NCI-H128 (cell line): ENCODE results near the gene SLC26A2.
A peak's percentile ranks its signal among the peaks of the same experiment; 100 is the strongest.
"Not testable (repeated sequence)": the region's sequence is repeated elsewhere in the genome, so short reads cannot be mapped to it uniquely, and the experiment has no call there.

ENCODE experiments used
- DNase-seq: peaks from one replicate; lab custom pipeline; 2025; ENCODE audit not compliant: unreplicated experiment; lab: John Stamatoyannopoulos, UW

Gene SLC26A2

DNA sequence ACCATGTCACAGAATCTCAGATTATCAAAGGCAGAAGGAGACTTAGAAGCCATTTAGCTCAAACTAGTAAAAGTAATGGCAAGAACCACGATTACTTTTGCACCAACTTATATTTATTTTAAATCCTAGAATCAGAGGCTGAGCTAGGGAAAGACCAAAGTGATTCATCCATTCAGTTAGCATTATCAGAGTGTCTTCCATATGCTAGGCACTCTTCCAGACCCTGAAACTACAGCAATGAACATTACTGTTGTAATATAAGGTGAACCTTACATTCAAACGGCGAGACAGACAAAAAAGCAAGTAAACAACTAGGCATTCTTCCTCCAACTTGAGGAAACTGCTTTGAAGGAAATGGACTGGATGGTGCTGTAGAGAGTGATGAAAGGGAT, 23.9 kb upstream of the SLC26A2 start:
- DNase-seq = no peak

DNA sequence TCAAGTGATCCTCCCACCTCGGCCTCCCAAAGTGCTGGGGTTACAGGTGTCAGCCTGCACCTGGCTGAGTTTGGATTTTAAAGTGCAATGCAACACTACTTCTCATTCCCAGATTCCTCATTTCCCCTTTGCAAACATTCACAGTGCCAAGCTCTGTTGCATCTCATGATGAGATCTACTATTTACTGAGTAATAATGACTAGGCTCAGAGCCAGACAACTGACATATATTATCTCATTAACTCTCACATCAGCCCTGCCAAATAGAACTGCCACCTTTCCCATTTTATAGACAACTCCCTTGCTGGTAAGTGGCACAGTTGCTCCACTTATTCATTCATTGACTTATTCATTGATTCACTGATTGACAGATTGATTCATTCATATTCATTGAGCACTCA, 22.9 kb upstream of the SLC26A2 start:
- peak; percentile 26 for DNase-seq

DNA sequence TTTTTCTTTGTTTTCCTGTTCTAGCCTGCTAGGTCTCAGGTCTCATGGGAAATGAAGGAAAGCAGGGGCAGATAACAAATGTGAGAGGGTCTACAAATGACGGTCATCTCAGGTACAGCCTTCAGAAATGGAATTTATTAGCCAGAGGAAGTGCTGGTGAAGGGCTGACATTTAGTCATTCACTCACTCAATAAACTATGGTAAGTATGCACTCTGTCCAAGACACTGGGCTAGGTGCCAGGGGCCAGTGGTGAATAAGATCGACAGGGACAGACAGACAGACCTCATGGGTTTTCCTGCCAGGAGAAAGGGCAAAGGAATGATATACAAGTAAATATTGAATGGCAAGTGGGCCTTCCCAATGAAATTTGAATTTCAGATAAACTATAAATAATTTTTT, 22.3 kb upstream of the SLC26A2 start:
- no peak for DNase-seq

DNA sequence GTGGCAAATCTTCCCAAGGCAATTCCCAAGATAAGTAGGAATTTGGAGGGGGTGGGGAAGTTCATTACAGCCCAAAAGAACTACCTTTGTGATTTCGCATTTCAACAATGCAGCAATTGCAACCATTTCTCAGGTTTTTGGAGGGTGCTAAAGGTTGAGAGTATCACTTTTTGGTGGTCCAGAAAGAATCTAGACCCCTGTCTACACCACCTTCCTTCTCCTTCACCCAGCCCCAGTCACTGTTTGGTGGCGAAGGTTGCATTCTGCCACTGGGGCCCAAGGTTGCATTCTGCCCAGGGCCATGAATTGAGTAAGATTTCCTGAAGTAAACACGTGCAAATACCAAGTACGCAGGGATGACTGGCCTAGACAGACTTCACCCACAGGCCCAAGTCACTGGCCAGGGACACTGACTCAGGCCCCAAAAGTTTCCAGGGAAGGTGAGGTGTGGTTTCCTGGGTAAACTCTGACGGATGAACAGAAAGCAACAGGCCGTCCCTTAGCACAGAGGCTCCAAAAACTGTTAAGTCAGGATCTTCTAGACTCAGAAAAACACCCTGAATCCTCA, 21.7 kb upstream of the SLC26A2 start:
- no peak for DNase-seq

DNA sequence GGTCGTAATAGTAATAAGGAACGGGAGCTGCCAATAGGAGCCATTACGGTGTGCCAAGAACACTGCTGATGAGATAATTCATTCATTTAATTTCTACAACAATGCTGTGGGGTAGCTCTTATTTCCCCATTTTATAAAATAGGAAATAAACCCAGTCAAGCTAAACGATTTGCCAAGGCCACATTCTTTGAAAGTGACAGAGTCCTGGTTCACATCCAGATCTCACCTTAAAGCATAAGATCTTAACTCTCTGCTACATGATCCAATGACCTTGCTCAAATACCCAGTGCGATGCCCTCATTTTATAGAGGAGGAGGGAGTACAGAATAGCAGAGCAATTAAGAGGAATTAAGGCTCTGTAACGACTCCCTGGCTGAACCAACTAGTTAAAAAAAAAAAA, 21.0 kb upstream of the SLC26A2 start:
- DNase-seq = no peak

DNA sequence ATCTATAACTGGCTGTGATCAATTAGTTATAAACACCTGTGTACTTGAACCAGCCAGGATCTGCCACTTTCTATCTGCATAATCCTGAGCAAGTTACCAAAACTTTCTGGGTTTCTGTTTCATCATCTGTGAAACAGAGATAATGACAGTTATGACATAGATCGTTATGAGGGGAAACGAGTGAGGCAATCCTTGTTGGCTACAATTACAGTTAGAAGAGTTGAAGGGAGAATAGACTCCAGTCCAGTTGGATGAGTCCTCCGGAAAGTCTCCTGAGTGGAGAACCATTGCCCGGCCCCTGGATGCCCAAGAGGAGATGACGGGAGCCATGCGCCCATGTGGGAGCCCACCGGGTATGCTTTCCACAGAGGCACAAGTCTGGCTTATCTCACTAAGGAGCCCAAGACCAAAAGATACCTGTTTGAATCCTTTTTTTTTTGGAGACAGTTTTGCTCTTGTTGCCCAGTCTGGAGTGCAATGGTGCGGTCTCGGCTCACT, 20.4 kb upstream of the SLC26A2 start:
- DNase-seq = no peak

DNA sequence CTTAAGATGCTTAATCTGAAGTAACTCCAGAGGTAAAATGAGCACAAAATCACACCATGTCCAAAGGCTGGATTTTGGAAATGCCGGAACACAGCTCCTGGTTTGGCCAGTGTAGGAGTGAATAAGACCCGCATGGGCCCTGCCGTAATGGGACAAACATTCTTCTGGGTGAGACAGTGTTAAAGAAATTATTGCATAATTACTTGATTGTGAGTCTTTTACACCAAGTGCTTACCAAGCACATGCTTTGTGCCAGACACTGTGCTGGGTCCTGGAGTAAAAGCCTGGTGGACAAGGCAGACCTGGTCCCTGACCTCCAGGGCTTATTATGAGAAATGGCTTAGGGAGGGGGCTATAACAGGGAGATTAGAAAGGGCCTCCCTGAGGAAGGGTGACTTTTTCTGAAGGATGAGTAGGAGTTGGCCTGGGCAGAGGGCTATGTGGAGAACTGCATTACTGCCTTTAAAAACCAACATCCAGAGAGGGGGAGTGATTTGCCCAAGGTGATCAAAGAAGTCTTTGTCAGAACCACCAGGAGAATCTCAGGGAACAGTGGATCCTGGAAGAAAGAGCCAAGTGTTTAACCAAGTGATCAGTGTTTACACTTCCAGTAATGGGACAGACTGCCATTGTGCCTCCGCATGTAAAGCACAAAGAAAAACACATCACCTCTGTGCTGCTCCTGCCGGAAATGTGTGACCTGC, 19.5 kb upstream of the SLC26A2 start:
- no peak for DNase-seq

DNA sequence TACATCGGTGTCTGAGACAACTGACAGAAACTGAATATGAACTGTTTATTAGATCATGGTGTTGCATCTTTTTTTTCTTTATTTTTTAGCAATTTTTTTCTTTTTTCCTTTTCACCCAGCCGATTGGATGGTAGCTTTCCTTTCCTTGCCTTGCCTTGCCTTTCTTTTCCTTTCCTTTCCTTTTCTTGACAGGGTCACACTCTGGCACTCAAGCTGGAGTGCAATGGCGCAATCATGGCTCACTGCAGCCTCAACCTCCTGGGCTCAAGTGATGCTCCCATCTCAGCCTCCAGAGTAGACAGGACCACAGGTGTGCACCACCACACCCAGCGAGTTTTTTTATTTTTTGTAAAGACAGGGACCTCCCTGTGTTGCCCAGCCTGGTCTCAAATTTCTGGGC, 18.8 kb upstream of the SLC26A2 start:
- no peak for DNase-seq

DNA sequence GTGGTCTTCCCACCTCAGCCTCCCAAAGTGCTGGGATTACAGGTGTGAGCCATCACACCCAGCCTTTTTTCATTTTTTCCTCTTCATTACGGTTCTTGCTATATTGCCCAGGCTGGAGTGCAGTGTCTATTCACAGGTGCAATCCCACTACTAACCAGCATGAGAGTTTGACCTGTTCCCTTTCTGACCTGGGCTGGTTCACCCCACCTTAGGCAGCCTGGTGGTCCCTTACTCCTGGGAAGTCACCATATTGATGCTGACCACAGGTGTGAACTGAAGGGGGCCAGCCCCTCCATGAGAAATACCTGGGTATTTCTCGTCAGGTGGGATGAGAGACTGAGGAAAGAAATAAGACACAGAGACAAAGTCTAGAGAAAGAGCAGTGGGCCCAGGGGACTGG, 18.4 kb upstream of the SLC26A2 start:
- no peak for DNase-seq

DNA sequence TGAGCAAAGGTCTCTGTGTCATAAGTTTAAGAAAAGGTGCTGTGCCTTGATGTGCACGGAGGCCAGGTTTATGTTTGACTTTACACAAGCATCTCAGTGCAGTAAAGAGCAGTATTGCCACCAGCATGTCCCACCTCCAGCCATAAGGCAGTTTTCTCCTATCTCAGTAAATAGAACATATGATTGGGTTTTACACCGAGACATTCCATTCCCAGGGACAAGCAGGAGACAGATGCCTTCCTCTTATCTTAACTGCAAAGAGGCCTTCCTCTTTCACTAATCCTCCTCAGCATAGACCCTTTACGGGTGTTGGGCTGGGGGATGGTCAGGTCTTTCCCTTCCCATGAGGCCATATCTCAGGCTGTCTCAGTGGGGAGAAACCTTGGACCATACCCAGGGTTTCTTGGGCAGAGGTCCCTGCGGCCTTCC, 17.8 kb upstream of the SLC26A2 start:
- not testable (repeated sequence) for DNase-seq

DNA sequence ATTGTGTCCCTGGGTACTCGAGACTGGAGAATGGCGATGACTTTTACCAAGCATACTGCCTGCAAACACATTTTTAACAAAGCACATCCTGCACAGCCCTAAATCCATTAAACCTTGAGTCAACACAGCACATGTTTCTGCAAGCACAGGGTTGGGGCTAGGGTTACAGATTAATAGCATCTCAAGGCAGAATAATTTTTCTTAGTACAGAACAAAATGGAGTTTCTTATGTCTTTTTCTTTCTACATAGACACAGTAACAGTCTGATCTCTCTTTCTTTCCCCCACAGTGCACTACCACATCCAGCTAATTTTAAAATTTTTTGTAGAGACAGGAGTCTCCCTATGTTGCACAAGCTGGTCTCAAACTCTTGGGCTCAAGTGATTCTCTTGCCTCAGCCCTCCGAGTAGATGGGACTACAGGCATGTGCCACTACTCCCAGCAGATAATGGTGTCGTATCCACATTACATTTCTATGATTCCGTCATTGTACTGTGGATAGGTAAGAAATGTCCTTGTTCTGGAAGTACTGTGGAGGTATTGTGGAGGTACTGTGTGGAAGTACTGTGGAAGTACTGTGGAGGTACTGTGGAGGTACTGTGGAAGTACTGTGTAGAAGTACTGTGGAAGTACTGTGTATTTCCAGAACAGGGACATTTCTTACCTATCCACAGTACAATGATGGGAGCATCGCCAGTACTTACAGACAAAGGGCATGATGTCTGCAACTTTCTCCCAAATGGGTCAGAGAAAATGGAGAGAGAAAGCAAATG, 17.2 kb upstream of the SLC26A2 start:
- not testable (repeated sequence) for DNase-seq

DNA sequence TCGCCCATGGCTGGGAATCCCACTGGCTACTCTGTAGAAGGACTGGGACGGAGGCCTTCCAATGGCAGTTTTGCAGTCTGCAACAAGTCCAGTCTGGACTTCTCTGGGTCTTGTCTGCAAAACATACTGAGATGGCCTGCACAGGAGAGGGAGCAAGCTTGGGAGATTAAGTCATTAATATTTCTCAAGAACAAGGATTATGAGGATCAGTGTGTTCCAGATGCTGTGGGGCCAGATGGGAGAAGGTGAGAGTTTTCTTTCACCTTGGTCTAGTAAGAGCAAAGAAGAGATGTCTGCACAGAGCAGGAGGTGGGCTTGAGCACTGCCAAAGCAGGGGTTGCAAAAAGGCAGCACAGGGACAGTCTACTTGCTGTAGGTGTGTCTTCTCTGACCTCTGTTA, 15.9 kb upstream of the SLC26A2 start, which contains the start of gene PDE6A:
Gene PDE6A (minus strand): TSS at position 128 of the 400 bp plus-strand sequence. CDS start 120 bp downstream, at position 8.
- DNase-seq = no peak

DNA sequence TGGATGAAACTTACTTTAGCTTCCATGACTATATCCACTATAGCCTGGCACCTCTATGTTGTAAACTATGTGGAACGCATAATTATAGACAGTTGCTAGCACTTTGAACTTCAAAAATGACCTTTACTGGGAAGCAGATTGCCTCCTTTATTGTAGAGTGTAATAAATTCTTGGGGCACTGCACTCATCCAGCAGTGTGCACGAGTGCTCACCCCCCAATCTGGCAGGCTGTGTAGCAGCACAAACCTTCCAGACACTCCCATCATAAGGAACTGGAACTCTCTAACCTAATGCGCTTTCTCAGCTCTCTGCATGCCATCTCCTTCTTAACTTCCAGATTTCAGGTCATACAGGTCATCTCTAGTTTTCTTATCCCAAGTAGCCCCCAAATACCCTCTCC, 14.4 kb upstream of the SLC26A2 start:
- no peak for DNase-seq

DNA sequence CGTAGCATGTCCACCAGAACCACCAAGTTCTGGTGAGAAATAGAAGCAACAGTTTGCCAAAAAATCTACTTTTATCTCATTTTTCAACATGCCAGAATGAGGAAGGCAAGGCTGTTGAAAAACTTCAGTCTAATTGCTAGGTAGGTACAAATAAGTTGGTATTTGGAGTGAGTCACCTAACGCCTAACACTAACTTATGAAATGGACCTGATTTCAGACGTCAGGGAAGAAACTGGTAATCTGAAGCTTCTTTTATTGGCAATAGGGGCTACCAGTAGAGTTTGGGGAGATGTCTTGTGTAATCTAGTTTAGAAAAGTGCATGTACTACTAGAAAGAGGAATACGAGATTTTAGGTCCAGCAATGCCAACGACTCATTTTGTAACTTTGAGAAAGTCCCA, 11.6 kb upstream of the SLC26A2 start:
- no peak for DNase-seq

DNA sequence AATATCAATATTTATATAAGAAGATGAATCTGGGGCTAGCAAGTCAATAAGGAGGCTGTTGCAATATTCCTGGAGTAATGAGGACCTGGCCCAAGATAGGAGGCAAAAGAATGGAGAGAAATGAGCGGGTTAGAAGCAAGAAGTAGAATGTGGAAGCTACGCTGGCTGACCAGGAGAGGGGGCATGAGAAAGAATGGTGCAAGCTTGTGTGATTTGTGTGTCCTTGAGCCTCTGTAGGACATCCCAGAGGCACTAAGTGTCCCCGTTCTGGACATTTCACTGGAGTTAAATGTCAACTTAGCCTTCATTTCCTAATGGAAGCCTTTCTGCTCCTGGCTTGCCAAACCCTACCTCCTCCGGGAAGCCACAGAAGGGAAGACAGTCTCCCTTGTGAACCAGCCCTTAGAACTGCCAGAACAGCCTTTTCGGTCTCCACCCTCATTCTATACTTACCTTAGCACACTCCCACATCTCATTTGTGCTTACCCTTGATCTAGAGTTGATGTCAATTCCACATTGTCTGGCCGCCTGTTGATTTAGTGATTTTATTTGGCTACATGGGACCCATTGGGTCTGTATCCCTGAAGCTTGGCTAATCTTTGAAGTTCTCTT, 9.3 kb upstream of the SLC26A2 start:
- no peak for DNase-seq

DNA sequence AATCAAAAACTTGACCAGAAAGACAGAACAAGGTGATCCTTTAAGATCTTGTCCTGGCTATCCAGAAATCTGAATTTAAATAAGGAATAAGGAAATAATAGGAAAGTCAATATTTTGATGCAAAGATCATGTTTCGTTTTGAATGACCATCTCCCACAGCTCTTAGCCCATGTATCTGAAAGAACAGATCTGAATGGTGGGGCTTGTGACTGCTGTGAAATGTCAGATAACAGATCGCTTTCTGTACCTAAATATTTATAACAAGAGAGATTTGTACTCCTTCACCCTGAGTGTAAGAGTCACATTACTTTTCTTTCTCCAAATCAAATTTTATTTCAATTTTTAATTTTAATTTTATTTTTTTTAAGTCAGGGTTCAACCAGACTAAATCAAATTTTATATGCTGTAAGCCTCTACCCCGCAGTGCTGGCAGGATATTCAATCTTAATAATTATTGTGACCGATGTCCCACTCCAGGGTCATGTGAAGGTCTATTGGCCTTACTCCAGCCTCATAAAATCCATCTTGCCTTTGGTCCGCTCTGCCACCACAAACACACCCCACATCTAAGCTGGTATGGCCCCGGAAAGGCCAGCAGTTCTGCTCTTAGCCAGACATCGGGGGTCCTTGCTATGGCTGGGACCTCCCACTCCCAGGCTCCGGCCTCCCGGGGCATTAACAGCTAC, 7.0 kb upstream of the SLC26A2 start:
- DNase-seq = no peak

DNA sequence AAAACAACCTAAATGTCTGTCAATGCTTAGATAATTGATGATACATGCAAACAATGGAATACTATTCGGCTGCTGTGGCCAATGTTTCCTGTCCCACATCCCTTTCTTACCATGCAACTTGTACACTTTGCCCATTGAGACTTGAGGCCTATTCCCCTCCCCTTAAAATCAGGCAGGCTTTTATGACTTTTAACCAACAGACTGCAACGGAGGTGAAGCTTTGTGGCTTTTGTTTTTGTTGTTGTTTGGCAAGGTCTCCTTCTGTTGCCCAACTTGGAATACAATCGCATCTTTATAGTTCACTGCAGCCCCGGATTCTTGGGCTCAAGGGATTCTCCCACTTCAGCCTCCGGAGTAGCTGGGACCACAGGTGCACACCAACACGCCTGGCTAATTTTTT, 5.8 kb upstream of the SLC26A2 start:
- DNase-seq = no peak

DNA sequence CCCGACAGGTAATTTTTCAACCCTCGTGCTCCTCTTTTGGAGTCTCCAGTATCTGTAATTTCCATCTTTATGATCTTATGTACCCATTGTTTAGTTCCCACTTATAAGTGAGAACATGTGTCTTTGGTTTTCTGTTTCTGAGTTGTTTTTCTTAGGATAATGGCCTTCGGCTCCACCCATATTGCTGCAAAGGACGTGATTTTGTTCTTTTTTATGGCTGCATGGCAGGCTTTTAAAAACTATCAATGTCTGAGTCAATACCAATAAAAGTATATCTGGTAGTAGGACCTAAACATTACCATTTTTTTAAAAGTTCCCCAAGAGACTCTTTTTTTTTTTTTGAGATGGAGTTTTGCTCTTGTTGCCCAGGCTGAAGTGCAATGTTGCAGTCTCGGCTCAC, 3.9 kb upstream of the SLC26A2 start:
- no peak for DNase-seq

DNA sequence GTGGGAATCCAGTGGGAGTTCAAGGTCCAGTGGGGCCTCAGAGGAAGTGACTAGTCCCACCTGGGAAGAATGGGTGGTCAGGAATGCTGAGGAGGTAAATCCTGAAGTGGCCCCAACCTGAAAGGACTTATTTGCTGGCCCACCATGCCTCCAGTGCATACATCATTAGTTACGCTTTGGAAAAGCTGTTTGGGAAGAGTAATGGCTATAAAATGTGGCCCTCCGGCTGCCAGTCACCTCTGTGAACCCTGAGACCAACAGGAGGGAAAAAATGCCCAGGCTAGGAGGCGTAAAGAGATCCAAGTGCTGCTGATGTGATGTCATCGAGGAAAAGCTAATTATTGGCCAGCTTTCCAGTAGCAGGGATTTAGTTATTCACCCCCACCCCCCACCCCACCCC, 2.7 kb upstream of the SLC26A2 start:
- no peak for DNase-seq

DNA sequence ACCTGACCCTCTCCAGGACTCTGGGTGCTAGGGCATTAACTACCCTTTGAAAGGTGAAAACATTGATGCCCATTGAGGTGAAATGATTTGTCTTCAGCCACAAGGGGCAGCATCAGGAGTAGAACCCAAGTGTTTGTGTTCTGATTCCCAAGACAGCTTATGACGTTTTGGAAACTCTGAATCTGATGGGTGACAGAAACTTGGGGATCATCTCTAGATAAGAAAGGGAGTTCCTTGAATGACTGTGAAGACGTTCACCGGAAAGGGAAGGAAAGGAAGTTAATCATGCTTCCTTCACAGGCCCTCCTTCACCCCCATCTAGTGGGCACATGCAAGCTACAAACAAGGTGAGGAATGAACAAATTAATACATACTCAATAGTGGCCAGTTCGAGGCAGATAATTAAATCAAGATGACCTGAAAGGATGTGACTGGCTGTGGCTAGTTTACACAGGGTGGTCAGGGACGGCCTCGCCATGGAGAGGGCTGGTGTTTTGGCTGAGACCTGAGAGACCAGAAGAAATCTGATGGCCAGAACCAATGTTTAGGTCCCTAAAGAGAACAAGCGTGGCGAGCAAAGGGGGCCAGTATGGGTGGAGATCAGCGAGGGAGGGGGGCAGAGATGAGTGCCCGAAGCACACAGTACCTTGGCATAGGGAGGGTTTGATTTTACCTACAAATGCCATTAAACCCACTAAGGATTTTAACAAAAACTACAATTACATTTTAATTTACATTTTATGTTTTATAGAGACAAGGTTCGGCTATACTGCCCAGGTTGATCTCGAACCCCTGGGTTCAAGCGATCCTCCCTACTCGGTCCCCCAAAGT, 937 bp upstream of the SLC26A2 start:
- DNase-seq = no peak
